Muscle layer of colon (tissue), 2 donors: Measurements from ENCODE around the gene PALD1.

Experiments used
- H3K27ac ChIP-seq: one replicate; pipeline ENCODE4 v1.7.0; 2013; ENCODE audit warnings: low read depth, mild to moderate bottlenecking, low read length, moderate library complexity
- H3K27me3 ChIP-seq, 2 donors: one replicate each; pipeline ENCODE4 v1.7.0; 2013; ENCODE audit warnings: low read length in 2 of 2, mild to moderate bottlenecking in 2 of 2; ENCODE audit not compliant: insufficient read depth in 2 of 2, control insufficient read depth in 1 of 2
- H3K36me3 ChIP-seq: one replicate; pipeline ENCODE4 v1.7.0; 2013; ENCODE audit warnings: mild to moderate bottlenecking, low read length; ENCODE audit not compliant: insufficient read depth
- H3K4me1 ChIP-seq: one replicate; pipeline ENCODE4 v1.7.0; 2013; ENCODE audit warnings: mild to moderate bottlenecking, low read length; ENCODE audit not compliant: insufficient read depth
- H3K4me3 ChIP-seq, 2 donors: one replicate each; pipeline ENCODE4 v1.7.0; 2013; ENCODE audit warnings: low read length in 2 of 2, low read depth in 1 of 2, mild to moderate bottlenecking in 1 of 2, moderate library complexity in 1 of 2
- H3K9ac ChIP-seq: one replicate; pipeline ENCODE4 v1.7.0; 2013; ENCODE audit warnings: low read length
- H3K9me3 ChIP-seq: one replicate; pipeline ENCODE4 v1.7.0; 2013; ENCODE audit warnings: mild to moderate bottlenecking, low read length
- donor health status: abdominal sarcoma.
- donor health status: Adenocarcinoma of cecum.

The PALD1 gene

GRCh38 chr10:70616761-70617160 lies 138.2 kb downstream of the PALD1 start:
- Histone ChIP-seq H3K36me3 (no peaks in the 10 kb centered on the region), H3K27me3 (no peaks in the 10 kb centered on the region), H3K27ac (no peak overlapping the region), H3K4me1 (no peaks in the 10 kb centered on the region), H3K9ac (no peak overlapping the region), H3K4me3 (no peak overlapping the region), H3K9me3 (no peaks in the 10 kb centered on the region)
